SJCRH30 (cell line): ENCODE measurements around the gene IL1RAPL1. TPM values are rescaled to one million over a fixed set of nuclear protein-coding genes. Genes with fewer than 3 reads are reported as not detected.
A peak's percentile ranks its signal among the peaks of the same experiment; 100 is the strongest.

Experiments
- DNase-seq, 2 experiments: peaks; one replicate each; pipeline ENCODE4 v3.0.0-alpha.2; 2015 to 2020
- H3K27ac ChIP-seq: fragments of 250-450 bp; sonication (Bioruptor Pico); 2 replicates; pipeline ENCODE4 v1.5.1; 2020; ENCODE audit warnings: mild to moderate bottlenecking, moderate library complexity
- H3K27me3 ChIP-seq: fragments of 250-450 bp; sonication (Bioruptor Pico); 2 replicates; pipeline ENCODE4 v1.5.1; 2020; ENCODE audit warnings: mild to moderate bottlenecking, moderate library complexity
- H3K36me3 ChIP-seq: fragments of 250-450 bp; sonication (Bioruptor Pico); 2 replicates; pipeline ENCODE4 v1.5.1; 2020; ENCODE audit warnings: mild to moderate bottlenecking, moderate library complexity
- H3K4me1 ChIP-seq: fragments of 250-450 bp; sonication (Bioruptor Pico); 2 replicates; pipeline ENCODE4 v1.5.1; 2020; ENCODE audit warnings: mild to moderate bottlenecking, moderate library complexity
- H3K4me3 ChIP-seq: fragments of 250-450 bp; sonication (Bioruptor Pico); 2 replicates; pipeline ENCODE4 v1.5.1; 2020; ENCODE audit warnings: mild to moderate bottlenecking, moderate library complexity
- H3K9me3 ChIP-seq: fragments of 250-450 bp; sonication (Bioruptor Pico); replicated peaks from 2 replicates; pipeline ENCODE4 v1.5.1; 2020; ENCODE audit warnings: mild to moderate bottlenecking, moderate library complexity
- total RNA-seq: library from RNA; depleted of rRNA; stranded (reverse); fragments of >200 nt; shearing (Covaris generic); gene quantifications from 2 replicates; pipeline ENCODE4 v1.2.3, GENCODE V29; 2014

The IL1RAPL1 gene
- total RNA-seq, 1 experiment from 2014 or later: not detected

DNA sequence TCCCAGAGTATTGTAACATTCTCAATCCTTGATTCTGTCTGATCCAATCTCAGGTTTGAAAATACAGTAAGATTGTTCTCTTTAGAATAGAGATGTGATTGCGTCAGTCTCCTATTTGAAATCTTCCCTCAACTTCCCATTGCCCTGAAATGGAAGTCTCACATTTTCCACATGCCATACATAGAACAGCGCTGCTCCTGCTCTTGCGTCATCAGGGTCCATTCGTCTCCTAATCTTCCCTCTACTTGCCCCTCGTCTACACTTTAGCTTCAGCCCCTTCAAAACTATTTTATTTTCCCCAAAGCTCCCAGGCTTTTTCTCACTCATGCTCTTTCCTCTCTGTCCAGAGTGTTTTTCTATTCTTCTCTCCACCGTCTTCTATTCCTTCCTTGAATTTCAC is 1326.4 kb downstream of the IL1RAPL1 start:
- Histone ChIP-seq H3K36me3 (no peaks in the 10 kb centered on the region), H3K4me1 (no peaks in the 10 kb centered on the region), H3K27me3 (no peaks in the 10 kb centered on the region), H3K9me3 (no peaks in the 10 kb centered on the region), H3K4me3 (no peak overlapping the region), H3K27ac (no peak overlapping the region)
- DNase-seq: no peak

DNA sequence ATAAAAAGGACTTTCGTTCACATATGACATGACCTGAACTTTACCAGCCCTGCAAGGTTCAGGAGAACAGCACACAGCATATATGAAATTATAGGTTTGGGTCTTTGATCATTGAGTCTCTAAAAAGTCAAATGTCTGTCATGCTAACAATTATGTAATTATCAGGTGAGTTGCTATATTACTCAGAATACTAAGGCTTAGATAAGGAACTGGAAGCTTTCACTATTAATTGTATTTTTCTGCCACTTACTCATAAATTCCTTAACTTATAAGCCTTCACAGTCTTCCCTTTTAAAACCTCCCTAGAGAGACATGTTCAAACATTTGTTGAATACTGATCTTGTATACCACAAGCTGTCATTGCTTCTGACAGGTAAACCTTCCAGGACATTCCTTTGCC is 1335.4 kb downstream of the IL1RAPL1 start:
- Histone ChIP-seq H3K4me1 (no peaks in the 10 kb centered on the region), H3K9me3 (no peaks in the 10 kb centered on the region), H3K27me3 (no peaks in the 10 kb centered on the region), H3K36me3 (no peaks in the 10 kb centered on the region), H3K27ac (no peak overlapping the region), H3K4me3 (no peak overlapping the region)
- DNase-seq: no peak

DNA sequence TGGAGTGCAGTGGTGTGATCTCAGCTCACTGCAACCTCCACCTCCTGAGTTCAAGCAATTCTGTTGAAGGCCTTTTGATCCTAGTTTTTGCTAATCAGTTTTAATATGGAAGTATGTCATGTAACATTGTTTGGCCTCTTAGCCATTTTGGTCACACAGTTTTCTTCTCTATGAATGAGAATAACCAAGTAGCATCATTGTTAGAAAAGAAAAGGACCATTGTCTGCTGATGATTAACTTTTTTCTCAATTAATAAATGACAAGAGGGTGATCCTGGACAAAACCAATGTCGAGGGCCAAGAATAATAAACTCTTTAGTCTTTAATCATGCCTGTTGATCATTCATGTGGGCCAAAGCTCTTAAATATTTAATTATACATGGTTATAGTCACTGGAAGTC is 1338.8 kb downstream of the IL1RAPL1 start:
- H3K4me3 ChIP-seq: no peak overlapping the region
- H3K9me3 ChIP-seq: no peaks in the 10 kb centered on the region
- no peak for DNase-seq
- no peaks in the 10 kb centered on the region for H3K36me3 ChIP-seq
- H3K27me3 ChIP-seq: no peaks in the 10 kb centered on the region
- H3K27ac ChIP-seq: no peak overlapping the region
- H3K4me1 ChIP-seq: no peaks in the 10 kb centered on the region

DNA sequence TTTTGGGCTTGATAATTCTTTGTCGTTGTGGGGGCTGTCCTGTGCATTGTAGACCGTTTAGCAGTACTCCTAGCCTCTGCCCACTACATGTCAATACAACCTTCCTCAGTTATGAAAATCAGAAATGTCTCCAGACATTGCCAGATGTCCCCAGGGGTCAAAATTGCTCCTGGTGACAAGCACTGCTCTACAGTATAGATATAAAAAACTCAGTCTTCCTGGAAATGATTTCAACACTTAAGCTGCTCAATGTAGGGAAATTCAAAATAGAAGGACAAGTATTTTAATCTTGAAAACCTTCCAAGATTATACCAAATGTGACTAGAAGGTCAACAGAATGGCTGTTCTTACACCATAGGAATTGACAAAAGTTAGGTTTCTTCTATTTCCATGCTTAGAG is 1339.4 kb downstream of the IL1RAPL1 start:
- Histone ChIP-seq H3K4me1 (no peaks in the 10 kb centered on the region), H3K4me3 (no peak overlapping the region), H3K27ac (no peak overlapping the region), H3K27me3 (no peaks in the 10 kb centered on the region), H3K36me3 (no peaks in the 10 kb centered on the region), H3K9me3 (no peaks in the 10 kb centered on the region)
- DNase-seq: no peak

DNA sequence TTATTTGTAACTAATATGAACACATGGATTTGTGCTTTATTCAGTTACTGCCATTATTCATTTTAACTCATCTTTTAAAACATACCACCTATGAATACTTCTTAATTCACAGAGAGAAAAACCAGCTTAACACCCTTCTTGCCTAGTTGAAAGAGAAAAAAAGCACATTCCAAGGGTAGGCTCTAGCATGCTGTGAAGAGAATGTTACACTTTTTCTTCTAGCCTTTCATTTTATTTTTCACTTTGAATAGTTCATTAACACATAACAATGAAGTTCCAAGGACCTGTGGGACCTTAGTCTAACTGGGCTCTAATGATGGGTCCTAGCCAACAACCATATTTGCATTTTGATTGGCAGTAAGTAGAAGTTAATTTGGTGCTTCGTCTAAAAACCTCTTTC is 1348.2 kb downstream of the IL1RAPL1 start:
- Histone ChIP-seq H3K9me3 (no peaks in the 10 kb centered on the region), H3K4me1 (no peaks in the 10 kb centered on the region), H3K27ac (no peak overlapping the region), H3K36me3 (no peaks in the 10 kb centered on the region), H3K27me3 (no peaks in the 10 kb centered on the region), H3K4me3 (no peak overlapping the region)
- DNase-seq: no peak

DNA sequence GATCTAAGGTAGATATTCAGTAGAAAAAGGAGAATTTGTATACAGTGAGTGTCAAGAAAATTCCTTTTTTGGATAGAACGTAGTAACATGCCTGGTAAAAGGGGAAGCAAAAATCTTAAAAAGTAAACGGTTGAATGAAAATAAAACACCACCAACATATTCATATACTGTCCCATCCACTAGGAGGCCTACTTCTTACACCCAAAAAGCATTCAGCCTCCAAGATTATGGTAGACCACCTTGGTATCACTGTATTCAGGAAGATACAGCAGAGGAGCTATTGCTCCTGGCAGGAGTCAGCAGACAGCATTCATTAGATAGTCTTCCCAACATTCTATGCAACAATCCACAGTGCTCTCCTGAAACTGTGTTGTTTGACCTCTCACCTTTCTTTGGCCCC is 1353.5 kb downstream of the IL1RAPL1 start:
- DNase-seq: peak in 1 of 2 experiments; percentile 5
- H3K27me3 ChIP-seq: no peaks in the 10 kb centered on the region
- no peak overlapping the region for H3K4me3 ChIP-seq
- no peaks in the 10 kb centered on the region for H3K9me3 ChIP-seq
- no peaks in the 10 kb centered on the region for H3K4me1 ChIP-seq
- H3K27ac ChIP-seq: no peak overlapping the region
- H3K36me3 ChIP-seq: no peaks in the 10 kb centered on the region

DNA sequence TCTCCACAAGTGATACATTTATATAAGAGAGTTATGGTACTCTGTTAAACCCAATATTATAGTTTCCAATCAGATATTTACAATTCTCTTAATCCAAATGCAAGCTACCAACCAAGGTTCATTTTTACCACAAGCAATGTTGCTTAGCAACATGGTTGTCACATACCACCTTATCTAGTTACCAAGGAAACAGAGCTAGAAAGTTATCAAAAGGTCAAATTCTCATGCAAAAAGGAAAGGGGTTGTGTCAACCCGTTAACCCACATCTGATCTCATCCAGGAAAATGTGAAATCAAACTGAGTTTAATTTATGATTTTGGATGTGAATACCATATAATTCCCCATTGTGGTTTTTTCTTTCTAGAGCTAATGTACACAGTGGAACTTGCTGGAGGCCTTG is 1354.0 kb downstream of the IL1RAPL1 start:
- no peak for DNase-seq
- Histone ChIP-seq H3K9me3 (no peaks in the 10 kb centered on the region), H3K4me3 (no peak overlapping the region), H3K27me3 (no peaks in the 10 kb centered on the region), H3K36me3 (no peaks in the 10 kb centered on the region), H3K4me1 (no peaks in the 10 kb centered on the region), H3K27ac (no peak overlapping the region)

DNA sequence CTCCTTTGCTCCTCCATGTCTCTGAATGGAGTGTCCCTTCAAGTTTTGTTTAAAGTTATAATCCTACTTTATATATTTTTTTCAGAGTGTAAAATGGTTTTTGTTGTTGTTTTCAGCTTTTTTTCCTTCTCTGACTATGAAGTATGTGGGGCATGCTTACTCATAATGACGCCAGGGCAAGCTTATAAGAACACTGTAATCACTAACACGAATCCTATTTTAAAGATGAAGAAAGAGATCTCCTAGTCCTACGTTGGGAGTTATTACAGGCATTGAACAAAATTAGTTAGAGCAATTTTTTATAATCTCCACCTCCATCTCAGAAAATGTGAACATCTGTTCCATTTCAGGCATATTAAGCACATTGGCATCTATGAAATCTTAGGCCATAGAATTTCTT is 1360.0 kb downstream of the IL1RAPL1 start:
- Histone ChIP-seq H3K27ac (no peak overlapping the region), H3K4me3 (no peak overlapping the region), H3K27me3 (no peaks in the 10 kb centered on the region), H3K36me3 (no peaks in the 10 kb centered on the region), H3K9me3 (no peaks in the 10 kb centered on the region), H3K4me1 (no peaks in the 10 kb centered on the region)
- no peak for DNase-seq

DNA sequence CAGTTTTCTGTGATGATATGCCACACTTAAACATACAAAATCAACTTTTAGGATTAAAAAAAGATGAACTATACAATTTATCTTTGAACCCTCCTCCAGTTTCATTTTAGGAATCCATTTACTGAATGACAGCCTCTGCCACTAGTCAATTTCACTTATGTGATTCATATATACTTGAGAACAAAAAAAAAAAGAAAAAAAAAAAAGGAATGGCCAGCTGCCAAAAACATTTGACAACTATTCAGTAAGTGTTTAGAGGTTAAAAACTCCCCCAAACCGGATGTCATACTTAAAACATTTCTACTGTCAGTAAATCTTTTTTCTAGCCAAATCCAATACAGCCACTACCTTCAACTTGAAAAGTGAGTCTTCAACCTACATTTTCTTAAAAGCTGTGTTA is 1361.4 kb downstream of the IL1RAPL1 start:
- no peak overlapping the region for H3K4me3 ChIP-seq
- H3K9me3 ChIP-seq: no peaks in the 10 kb centered on the region
- H3K27me3 ChIP-seq: no peaks in the 10 kb centered on the region
- no peak overlapping the region for H3K27ac ChIP-seq
- H3K4me1 ChIP-seq: no peaks in the 10 kb centered on the region
- peak in 1 of 2 experiments; percentile 15 for DNase-seq
- no peaks in the 10 kb centered on the region for H3K36me3 ChIP-seq

DNA sequence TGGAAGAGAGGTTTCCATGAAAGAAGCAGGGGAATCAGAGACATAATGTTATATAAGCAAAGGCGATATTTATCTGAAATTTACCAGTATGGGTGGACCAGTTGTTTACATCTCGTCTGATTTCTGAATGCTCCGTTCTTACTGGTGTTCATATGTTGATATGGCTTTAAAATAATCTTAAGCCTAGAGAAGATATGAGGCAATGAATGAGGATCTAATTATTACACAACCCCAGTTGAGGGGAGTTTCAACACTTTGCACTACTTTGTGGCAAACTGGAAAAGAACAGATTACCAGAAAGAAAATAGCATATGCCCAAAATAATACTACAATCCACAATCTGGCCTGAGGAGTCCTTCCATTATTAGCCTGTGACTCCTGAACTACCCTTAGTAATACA is 1364.8 kb downstream of the IL1RAPL1 start:
- Histone ChIP-seq H3K9me3 (no peaks in the 10 kb centered on the region), H3K4me3 (no peak overlapping the region), H3K4me1 (peaks cover 3% of the 10 kb centered on the region; the same call in 1 of the 2 replicates), H3K27ac (no peak overlapping the region), H3K27me3 (no peaks in the 10 kb centered on the region), H3K36me3 (no peaks in the 10 kb centered on the region)
- DNase-seq: no peak

DNA sequence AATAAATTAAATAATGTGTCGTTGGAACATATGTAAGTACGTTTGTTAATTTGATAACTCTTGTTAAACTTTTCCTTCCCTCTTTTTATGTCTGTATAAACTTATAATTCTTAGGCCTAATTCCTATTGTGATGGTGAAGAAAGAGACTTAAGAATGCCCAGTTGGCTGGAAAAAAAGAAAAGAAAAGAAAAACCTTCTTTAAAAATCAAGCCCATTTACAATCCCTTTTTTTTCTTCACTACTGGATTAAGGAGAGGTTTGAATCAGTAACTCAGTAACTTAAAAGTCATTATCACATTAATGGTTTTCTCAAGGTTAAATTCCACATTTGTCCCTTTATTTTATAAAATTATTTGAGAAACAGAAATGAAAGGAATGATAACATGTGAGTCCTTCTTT is 1374.8 kb downstream of the IL1RAPL1 start:
- H3K4me1 ChIP-seq: peaks cover 14% of the 10 kb centered on the region
- no peak overlapping the region for H3K27ac ChIP-seq
- H3K27me3 ChIP-seq: no peaks in the 10 kb centered on the region
- DNase-seq: no peak
- H3K36me3 ChIP-seq: no peaks in the 10 kb centered on the region
- H3K4me3 ChIP-seq: no peak overlapping the region
- no peaks in the 10 kb centered on the region for H3K9me3 ChIP-seq

DNA sequence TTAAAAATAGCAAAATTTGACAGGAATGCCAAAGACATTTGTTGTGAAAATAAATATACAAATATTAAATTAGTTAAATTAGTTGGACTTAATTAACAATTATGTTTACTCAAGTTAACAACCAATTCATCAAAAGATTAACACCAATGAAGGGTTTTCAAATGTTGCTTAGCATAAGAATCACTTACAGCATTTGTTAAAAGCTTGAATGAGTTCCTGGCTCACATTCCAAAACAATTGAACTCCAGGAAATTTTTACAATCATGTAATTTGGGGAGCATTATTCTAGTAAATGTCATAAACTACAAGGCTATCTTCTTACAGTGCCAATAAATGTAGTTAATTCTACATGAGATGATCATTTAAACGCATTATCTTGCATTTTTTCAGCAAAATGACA is 1378.4 kb downstream of the IL1RAPL1 start:
- Histone ChIP-seq H3K9me3 (no peaks in the 10 kb centered on the region), H3K27ac (no peak overlapping the region), H3K4me1 (no peaks in the 10 kb centered on the region), H3K4me3 (no peak overlapping the region), H3K27me3 (no peaks in the 10 kb centered on the region), H3K36me3 (no peaks in the 10 kb centered on the region)
- no peak for DNase-seq

DNA sequence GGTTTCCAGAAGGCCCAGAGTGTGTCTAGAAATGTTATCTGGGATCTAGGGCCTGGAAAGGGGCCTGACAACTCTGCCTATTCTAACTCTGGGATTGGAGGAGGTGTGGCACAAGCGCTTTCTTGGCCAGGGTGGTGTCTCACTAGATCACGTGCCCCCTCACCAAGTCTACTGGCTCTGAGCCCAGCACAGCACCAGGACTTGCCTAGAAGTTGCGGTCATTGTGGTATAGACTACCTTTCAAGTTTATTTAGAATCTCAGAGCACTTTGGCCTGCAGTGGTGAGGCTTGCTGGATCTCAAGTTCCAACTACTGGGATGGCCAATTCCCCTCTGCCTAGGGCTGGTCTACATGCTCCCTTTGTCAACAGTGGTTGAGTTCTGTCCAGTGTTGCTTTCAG is 1404.8 kb downstream of the IL1RAPL1 start:
- Histone ChIP-seq H3K4me3 (no peak overlapping the region), H3K9me3 (no peaks in the 10 kb centered on the region), H3K36me3 (no peaks in the 10 kb centered on the region), H3K27ac (no peak overlapping the region), H3K4me1 (no peaks in the 10 kb centered on the region), H3K27me3 (no peaks in the 10 kb centered on the region)
- no peak for DNase-seq

DNA sequence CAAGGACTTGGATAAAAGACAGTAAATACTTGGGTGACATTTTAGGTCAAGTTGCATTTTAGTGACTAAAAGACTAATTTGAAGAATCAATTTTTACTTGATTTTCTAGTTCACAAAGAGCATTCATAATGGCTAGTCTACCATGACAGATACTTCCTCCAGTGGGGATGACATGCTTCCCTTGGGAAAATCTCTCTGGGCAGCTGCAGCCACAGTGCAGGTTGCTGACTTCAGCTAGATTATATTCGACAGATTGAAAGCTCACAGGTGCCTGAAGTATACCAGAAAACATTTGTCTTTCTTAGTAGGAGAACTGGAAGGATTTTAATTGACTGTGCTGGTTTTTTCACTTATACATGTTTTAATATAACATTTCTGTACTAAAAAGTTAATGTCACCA is 1418.6 kb downstream of the IL1RAPL1 start:
- Histone ChIP-seq H3K9me3 (no peaks in the 10 kb centered on the region), H3K27me3 (no peaks in the 10 kb centered on the region), H3K27ac (peak overlapping the region; percentile 83), H3K4me1 (peaks cover 54% of the 10 kb centered on the region), H3K4me3 (no peak overlapping the region), H3K36me3 (no peaks in the 10 kb centered on the region)
- DNase-seq: peak; percentile 72 to 85
